ENCODE results near the gene PHACTR3. TPM values are rescaled to one million over a fixed set of nuclear protein-coding genes. Genes with fewer than 3 reads are reported as not detected.

PHACTR3 gene
- total RNA-seq, 2 donors from 2014 or later: 6.4 to 6.9 TPM

DNA sequence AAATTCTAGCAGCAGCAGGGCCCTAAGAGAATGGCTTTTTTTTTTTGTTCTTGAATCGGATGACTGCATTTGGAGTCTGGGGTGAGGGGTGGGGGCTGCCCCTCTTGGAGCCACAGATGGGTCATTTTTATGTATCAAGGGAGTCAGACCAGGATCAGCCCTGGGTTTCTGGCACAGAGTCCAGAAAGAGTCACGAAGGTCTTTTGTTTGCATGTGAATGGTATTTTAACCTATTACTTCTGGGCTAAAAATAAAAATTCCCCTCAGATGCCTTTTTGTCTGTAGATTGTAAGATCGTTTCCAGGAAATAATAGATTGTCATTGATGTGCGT lies 72.5 kb downstream of the PHACTR3 start:
- ATAC-seq (no peak), DNase-seq (no peak)
- intact Hi-C loops (cut with DNase I): no loop called here

GRCh38 chr20:59677586-59677985 lies 73.2 kb downstream of the PHACTR3 start:
- ATAC-seq (no peak), DNase-seq (no peak)
- intact Hi-C loops (cut with DNase I): no loop called here

DNA sequence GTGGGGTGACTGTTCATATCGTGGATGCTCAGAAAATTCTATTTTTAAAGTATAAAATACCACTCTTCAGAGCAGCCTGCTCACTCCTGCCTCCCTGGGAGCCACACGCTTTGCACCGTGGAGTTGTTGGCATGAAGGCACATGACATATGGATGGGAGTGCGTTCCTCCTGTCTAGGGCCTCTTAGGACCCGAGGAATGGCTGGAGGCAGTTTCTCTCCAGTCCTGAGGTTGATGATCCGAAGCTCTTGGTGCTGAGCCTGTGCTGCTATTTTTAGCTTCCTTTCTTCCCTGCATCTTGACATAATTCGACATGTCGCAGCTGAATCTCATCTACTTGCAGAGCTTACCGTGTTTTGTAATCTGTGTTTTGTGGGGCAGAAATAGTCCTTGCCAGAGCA lies 73.9 kb downstream of the PHACTR3 start:
- no peak for DNase-seq
- no peak for ATAC-seq
- intact Hi-C loops (cut with DNase I): no loop called here

- DNase-seq: no peak
- intact Hi-C loops (cut with DNase I): no loop called here
- ATAC-seq: no peak
These were observed 74.6 kb downstream of the PHACTR3 start for GRCh38 chr20:59678951-59679350.

- intact Hi-C loops (cut with DNase I): no loop called here
- DNase-seq: no peak
- ATAC-seq: no peak
These were observed 75.9 kb downstream of the PHACTR3 start for GRCh38 chr20:59680148-59680650.

DNA sequence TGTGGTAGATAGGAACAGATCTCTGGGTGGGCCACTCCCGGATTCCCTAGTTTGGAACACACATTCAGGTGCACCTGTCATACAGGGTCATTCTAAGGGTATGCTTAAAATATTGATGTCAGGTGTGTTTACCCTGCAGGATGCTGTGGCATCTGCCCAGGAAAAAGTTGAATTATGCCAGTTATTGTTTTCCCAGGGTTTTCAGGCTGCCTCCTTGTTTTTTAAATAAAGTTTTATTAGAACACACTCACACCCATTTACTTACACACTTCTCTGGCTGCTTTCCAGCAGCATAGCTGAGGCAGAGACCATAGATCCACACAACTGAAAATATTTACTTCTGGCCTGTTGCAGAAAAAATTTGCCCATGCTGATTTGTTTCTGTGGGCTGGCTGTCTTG lies 76.5 kb downstream of the PHACTR3 start:
- intact Hi-C loops (cut with DNase I): no loop called here
- DNase-seq (no peak), ATAC-seq (no peak)

- intact Hi-C loops (cut with DNase I): no loop called here
- ATAC-seq (no peak), DNase-seq (no peak)
These were observed 78.3 kb downstream of the PHACTR3 start for GRCh38 chr20:59682603-59683002.

GRCh38 chr20:59683181-59683580 lies 78.8 kb downstream of the PHACTR3 start:
- intact Hi-C loops (cut with DNase I): no loop called here
- ATAC-seq (no peak), DNase-seq (no peak)

- ATAC-seq: no peak
- intact Hi-C loops (cut with DNase I): no loop called here
- no peak for DNase-seq
These were observed 80.4 kb downstream of the PHACTR3 start for GRCh38 chr20:59684685-59685242.

- intact Hi-C loops (cut with DNase I): no loop called here
- ATAC-seq (no peak), DNase-seq (no peak)
These were observed 82.3 kb downstream of the PHACTR3 start for GRCh38 chr20:59686404-59687346.

GRCh38 chr20:59688356-59688755 lies 84.0 kb downstream of the PHACTR3 start:
- DNase-seq (no peak), ATAC-seq (no peak)
- intact Hi-C loops (cut with DNase I): no loop called here

DNA sequence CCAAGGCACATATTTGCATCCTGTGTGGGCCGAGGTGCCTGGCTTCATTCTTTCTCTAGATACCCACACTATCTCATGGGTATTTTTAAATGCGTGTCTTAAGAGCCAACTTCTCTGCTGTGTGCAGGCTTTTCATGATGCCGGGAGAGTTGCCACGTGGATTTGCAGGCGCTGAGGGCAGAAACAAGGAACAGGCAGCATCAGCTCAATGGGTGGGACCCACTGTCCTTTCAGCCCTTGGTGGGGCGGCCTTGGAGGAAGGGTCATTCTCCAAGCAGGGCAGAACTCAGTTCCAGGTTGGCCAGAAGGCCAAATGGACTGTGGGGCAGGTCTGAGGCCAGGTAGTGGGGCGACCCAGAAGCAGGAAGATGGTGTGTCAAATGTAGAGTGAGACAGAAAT lies 84.7 kb downstream of the PHACTR3 start:
- ATAC-seq: peak; percentile 27 to 43
- DNase-seq: no peak
- intact Hi-C loops (cut with DNase I): no loop called here

DNA sequence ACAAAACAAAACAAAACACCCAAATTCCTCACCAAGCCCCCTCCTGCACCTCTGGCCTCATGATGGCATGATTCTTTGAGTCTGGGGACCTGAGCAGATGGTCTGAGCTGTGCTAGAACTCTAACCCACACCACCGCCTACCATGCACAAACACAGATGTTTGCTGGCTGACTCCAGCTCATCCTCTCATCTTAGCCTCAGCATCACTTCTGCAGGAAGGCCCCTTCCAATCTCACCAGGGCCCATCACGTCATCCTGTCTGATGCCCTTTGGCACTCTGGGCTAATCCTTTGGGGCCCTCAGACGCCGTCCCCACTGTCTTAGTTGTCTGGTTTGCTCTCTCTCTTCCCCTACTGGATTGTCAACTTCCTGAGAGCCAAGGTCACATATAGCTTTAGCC lies 85.8 kb downstream of the PHACTR3 start:
- ATAC-seq: no peak
- DNase-seq: no peak
- intact Hi-C loops (cut with DNase I): no loop called here

DNA sequence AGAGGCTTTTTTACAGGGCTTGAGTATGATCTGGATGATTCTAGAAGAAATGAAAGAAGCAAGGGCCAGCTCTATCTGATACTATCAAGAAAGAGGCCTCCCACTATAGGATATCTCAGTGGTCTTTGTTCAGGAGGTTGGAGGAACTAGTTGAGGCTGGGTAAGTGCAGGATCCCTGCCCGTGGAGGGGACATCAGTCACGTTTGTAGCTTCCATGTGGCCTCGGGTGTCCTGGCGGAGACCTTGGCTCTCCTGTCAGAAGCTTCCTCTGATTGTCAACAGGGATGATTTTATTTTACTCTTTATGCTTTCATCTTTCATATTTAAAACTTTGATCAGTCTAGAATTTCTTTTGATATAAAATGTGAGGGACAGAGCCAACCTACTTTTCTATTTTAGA lies 86.6 kb downstream of the PHACTR3 start:
- ATAC-seq: no peak
- intact Hi-C loops (cut with DNase I): no loop called here

GRCh38 chr20:59692139-59692538 lies 87.8 kb downstream of the PHACTR3 start:
- ATAC-seq: peak; percentile 76 to 89
- intact Hi-C loops (cut with DNase I): no loop called here
- peak; percentile 32 for DNase-seq

More for the DNA sequence above, 86.6 kb downstream of the PHACTR3 start:
- no peak for DNase-seq

DNA sequence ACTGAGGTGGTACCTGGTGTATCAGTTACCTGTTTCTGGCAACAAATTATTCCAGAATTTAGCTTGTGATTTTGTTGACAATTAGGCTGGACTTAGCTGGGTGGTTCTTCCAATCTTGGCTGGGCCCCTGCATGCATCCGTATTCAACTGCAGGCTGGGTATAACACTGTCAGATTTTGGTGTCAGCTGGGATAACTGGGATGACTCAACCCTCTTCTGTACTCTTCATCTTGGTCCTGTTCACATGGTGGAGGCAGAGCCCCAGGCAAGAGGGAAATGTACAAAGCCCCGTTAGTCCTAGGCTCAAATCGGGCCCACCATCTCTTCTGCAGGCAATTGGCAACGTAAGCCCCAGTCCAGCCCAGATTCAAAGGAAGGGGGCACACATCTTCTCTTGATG lies 89.2 kb downstream of the PHACTR3 start:
- ATAC-seq (peak in 1 of 2 donors; percentile 36), DNase-seq (no peak)
- intact Hi-C loops (cut with DNase I): no loop called here

DNA sequence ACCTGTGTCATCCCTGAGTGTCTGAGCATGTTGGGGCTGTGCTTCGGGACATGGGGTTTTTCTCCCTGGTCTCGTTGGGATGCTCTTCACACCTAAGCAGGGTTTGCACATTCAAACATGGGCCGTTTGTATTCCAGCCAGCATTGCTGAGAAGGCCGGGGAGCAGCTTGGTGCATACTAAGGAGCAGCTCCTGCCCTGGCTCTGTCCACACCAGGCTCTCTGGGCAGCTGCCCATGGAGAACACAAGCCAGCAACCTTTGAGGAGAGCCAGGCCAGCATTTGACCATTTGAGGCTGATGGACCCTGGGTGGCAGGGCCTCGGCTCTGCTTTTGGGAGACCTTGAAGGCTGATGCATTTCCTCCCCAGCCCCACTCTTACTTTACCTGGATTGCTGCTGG lies 92.1 kb downstream of the PHACTR3 start:
- intact Hi-C loops (cut with DNase I): no loop called here
- no peak for DNase-seq
- ATAC-seq: no peak

GRCh38 chr20:59697068-59697467 lies 92.7 kb downstream of the PHACTR3 start:
- DNase-seq (no peak), ATAC-seq (no peak)
- intact Hi-C loops (cut with DNase I): no loop called here

- intact Hi-C loops (cut with DNase I): no loop called here
- ATAC-seq (no peak), DNase-seq (no peak)
These were observed 94.3 kb downstream of the PHACTR3 start for GRCh38 chr20:59698598-59698997.

- DNase-seq: no peak
- no peak for ATAC-seq
- intact Hi-C loops (cut with DNase I): no loop called here
These were observed 96.9 kb downstream of the PHACTR3 start for GRCh38 chr20:59701236-59701635.

- ATAC-seq: no peak
- no peak for DNase-seq
- intact Hi-C loops (cut with DNase I): no loop called here
These were observed 98.7 kb downstream of the PHACTR3 start for GRCh38 chr20:59703046-59703445.

Data from left cardiac atrium (tissue), 4 donors.